Left ventricle myocardium superior (tissue), 1 donor: ENCODE data around the gene LRP11. TPM values are rescaled to one million over a fixed set of nuclear protein-coding genes. Genes with fewer than 3 reads are reported as not detected.
"Not testable (repeated sequence)": the region's sequence is repeated elsewhere in the genome, so short reads cannot be mapped to it uniquely, and the experiment has no call there.

ENCODE experiments used
- ATAC-seq: fragments of 200-7000 bp; cut with Tn5 transposase; one replicate; pipeline ENCODE4 v1.9.1; 2020; ENCODE audit warnings: mild to moderate bottlenecking, moderate library complexity
- DNase-seq: peaks from one replicate; pipeline ENCODE4 v3.0.0-alpha.2; 2020
- intact Hi-C: fragments of 100-400 bp; cut with micrococcal nuclease; formaldehyde crosslinking; loops from one replicate; pipeline ENCODE4 v1.11.0; 2022
- total RNA-seq: library from RNA; stranded (reverse); fragmentation: NEBNext Ultra II Directional; extraction: Animal tissue kit (Norgen Biotek cat#: 25700); gene quantifications from one replicate; pipeline ENCODE4 v1.2.1, GENCODE V29; 2021
- donor health status: DM: no; HTN: yes; CAD: no; lungs with severe emphysema.

The LRP11 gene
- total RNA-seq, 1 donor from 2014 or later = 21.5 TPM

- no peak for ATAC-seq
- DNase-seq = no peak
- intact Hi-C loops = no loop called here
These were observed 35.3 kb upstream of the LRP11 start for GRCh38 chr6:149899486-149899885.

GRCh38 chr6:149898966-149899365 is 34.8 kb upstream of the LRP11 start:
- ATAC-seq = no peak
- DNase-seq = no peak
- intact Hi-C loops = no loop called here

DNA sequence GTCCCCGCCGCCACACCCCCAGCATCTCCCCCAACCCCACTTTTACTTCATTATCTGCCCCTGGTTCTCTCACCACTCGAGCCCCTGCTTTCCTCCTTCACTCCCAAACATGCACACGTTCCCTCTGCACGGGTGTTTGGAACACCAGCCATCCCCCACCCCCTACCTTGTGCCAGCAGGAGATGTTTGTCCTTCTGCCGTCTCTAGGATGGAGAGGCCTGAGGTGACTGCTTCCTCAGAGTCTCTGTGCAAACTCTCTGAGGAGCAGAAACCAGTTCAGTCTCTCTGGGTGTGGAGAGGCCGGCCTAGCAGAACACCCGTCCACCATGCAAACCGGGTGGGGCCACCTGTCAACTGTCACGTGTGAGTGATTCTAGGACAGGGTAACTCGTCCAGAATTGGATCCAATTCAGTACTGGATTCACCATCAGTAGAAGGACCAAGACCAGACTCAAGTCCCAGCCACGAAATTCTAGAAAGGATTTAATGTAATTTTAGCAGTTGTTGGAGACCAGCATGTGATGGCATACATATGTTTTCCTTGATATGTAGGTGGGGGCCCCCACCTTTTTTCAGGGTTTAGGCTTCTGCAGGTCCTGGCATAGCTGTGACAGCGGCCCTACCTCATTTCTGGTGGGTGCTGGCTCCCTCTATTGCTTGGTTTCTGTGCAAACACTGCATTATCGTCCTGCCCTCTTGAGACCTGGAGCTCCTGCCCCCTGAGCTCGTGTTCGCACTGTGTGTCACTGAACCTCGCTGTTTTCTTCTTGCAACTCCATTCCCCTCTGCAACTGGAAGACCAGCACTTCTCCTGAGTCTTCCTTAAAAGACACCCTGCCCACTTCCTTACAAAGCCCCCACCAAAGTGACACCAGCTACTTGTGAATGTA is 33.9 kb upstream of the LRP11 start, which contains the start of gene RAET1E:
Gene RAET1E (minus strand): TSS at position 259 of the 890 bp plus-strand sequence. CDS start 7,212 bp downstream, outside the sequence.
- intact Hi-C loops = no loop called here
- ATAC-seq = no peak
- no peak for DNase-seq

DNA sequence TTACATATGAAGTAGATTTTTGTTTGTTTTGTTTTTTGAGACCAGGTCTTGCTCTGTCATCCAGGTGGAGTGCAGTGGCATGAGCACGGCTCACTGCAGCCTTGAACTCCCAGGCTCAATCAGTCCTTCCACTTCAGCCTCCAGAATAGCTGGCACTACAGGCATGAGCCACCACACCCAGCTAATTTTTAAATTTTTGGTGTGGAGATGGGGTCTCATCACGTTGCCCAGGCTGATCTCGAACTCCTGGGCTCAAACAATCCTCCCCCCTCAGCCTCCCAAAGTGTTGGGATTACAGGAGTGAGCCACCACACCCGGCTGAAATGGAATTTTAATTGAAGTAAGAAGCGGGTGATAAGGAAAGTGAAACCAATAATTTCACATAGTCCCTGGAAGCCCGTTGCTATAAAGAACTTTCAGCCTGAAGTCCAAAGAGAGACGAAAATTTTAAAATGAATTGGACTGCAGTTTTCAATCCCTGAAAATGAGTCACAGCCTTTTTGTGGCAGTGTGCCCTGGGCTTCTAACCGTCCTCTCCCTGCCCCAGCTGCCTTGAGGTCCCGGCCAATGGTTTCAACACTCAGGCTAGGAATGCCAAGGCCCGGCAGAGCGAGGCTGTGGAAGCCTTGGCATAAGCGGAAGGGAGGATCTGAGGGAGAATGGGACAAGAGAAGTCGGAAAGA is 33.0 kb upstream of the LRP11 start:
- ATAC-seq = peak; percentile 85
- intact Hi-C loops = no loop called here
- DNase-seq = peak; percentile 85

DNA sequence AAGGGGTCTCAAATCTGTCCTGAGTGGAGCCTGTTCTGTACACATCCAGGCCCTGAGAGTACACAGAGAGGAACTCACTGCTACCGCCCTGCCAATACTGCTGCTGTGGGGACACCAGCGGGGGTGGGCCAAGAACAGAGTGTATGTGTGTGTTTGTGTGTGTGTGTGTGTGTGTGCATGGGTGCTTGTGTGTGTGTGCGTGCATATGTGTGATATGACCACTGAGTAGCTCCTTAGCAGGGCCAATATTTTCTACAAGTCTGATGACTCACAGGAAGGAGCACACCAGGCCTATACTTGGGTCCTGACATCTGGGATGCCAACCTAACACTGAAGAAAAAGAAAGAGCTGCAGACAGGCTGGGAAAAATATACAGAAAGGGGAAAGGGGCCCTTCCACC is 32.3 kb upstream of the LRP11 start:
- DNase-seq (no peak), ATAC-seq (peak; percentile 7)
- intact Hi-C loops = no loop called here

DNA sequence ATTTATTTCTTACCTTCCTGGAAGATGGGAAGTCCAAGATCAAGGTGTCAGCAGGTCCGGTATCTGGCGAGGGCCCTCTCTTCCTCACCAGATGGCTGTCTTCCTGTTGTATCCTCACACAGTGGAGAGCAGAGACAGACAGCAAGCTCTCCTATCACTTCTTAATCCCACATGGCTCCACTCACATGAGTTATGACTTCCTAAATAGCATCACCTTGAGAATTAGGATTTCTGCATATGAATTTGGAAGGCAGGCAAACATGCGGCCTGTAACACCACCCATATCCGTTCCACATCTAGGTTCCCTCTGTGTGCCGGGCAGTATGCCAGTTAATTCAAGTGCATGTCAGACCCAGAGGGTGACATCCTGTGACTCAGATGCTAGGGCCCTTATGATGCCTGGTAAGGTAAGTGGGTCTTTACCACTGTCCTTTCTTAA is 31.7 kb upstream of the LRP11 start:
- intact Hi-C loops = no loop called here
- DNase-seq (no peak), ATAC-seq (peak; percentile 76)

DNA sequence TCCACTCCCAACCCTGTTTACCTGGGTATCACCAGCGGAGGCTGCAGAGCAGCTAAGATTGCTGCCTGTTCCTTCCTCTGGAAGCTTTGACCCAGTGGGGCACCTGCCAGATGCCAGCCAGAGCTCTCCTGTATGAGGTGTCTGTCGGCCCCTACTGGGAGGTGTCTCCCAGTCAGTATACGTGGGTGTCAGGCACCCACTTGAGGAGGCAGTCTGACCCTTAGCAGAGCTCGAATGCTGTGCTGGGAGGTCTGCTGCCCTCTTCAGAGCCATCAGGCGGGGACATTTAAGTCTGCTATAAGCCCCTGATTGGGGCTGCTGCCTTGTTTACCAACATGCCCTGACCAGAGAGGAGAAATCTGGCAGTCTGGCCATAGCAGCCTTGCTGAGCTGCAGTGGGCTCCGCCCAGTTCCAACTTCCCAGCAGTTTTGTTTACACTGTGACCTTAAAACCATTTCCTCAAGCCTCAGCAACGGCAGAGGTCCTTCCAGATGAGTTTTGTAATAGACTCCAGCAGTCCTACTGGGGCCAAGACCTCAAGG is 31.0 kb upstream of the LRP11 start:
- DNase-seq = peak; percentile 69
- intact Hi-C loops = no loop called here
- ATAC-seq = peak; percentile 85

GRCh38 chr6:149891864-149892263 is 27.7 kb upstream of the LRP11 start:
- intact Hi-C loops = not testable (repeated sequence)

GRCh38 chr6:149891259-149891658 is 27.1 kb upstream of the LRP11 start:
- DNase-seq = no peak
- intact Hi-C loops = no loop called here

More at GRCh38 chr6:149891864-149892263, 27.7 kb upstream of the LRP11 start:
- not testable (repeated sequence) for ATAC-seq, DNase-seq

GRCh38 chr6:149890629-149891045 is 26.5 kb upstream of the LRP11 start:
- ATAC-seq (no peak), DNase-seq (no peak)
- intact Hi-C loops = no loop called here

More at GRCh38 chr6:149891259-149891658, 27.1 kb upstream of the LRP11 start:
- ATAC-seq = no peak

DNA sequence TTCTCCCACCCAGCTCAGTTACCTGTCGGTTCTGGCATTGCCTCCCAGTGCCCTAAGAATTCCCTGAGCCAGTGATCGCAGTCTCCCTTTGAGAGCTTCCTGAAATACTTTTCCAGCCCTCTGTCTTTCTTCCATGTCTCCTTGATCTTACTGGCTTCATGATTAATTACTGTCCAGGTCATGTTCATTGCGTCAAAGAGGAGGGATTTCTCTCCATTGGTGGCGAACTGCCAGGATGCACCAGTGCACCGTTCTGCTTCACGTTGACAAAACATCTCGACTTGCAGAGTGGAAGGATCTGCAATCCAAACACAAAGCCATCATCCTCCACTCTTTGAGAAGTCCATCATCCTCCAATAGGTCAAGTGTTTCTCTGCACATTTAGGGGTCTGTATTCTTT is 25.2 kb upstream of the LRP11 start:
- intact Hi-C loops = no loop called here
- ATAC-seq (no peak), DNase-seq (no peak)

GRCh38 chr6:149888659-149889058 is 24.5 kb upstream of the LRP11 start:
- intact Hi-C loops = no loop called here
- DNase-seq (no peak), ATAC-seq (no peak)

DNA sequence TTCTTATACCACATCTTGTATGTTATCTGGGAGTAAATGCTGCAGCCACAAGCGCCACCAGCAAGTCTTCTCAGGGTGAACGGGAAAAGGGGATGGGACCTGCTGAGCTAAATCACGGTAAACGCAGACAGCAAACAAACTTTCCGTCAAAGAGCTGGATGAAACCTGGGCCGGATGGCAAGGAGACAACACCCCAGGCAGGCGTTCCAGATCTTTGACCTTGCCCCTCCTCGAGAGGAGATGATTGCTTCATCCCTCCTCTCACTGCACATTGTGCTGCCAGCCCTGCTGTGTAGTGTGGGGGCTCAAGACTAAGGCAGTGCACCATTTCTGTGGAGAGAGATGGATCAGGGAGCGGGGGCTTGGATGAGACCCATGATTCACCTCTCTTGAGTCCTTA is 23.9 kb upstream of the LRP11 start:
- intact Hi-C loops = no loop called here
- ATAC-seq = no peak
- no peak for DNase-seq

GRCh38 chr6:149887343-149887742 is 23.2 kb upstream of the LRP11 start:
- no peak for DNase-seq
- intact Hi-C loops = no loop called here
- no peak for ATAC-seq

DNA sequence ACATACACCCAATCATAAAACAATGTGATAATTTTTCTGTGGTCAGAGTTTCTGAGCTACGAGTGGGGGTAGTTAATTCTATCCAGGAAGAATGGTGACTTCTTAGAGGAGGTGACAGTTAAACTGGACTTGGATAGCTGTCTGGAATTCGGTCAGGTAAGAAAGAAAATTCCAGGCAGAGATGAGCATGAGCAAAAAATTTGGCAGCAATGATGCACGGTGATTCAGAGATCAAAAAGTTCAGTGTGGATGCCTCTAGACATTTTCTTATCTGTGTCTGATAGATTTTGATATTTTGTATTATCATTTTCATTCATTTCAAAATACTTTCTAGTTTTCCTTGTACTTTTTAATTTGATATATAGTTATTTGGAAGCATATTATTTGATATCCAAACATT is 21.7 kb upstream of the LRP11 start:
- DNase-seq (no peak), ATAC-seq (no peak)
- intact Hi-C loops = no loop called here

- ATAC-seq (no peak), DNase-seq (no peak)
- intact Hi-C loops = no loop called here
These were observed 20.5 kb upstream of the LRP11 start for GRCh38 chr6:149884617-149885016.

- peak; percentile 69 for ATAC-seq
- peak; percentile 50 for DNase-seq
- intact Hi-C loops = no loop called here
These were observed 20.1 kb upstream of the LRP11 start for GRCh38 chr6:149884215-149884614.

DNA sequence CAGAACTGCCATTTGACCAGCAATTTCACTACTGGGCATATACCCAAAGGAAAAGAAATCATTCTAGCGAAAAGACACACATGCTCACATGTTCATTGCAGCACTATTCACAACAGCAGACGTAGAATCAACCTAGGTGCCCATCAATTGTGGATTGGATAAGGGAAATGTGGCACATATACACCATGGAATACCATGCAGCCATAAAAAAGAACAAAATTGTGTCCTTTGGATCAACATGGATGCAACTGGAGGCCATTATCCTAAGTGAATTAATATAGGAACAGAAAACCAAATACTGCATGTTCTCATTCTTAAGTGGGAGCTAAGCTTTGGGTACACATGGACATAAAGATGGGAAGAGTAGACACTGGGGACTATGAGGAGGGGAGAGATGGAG is 17.7 kb upstream of the LRP11 start:
- DNase-seq = no peak
- intact Hi-C loops = no loop called here
- no peak for ATAC-seq

- intact Hi-C loops = no loop called here
- ATAC-seq (no peak), DNase-seq (no peak)
These were observed 17.1 kb upstream of the LRP11 start for GRCh38 chr6:149881066-149881766.
